Measurements from ENCODE around the gene MYH7B.
A peak's percentile ranks its signal among the peaks of the same experiment; 100 is the strongest.

Gene MYH7B

GRCh38 chr20:34955231-34956040 is at the start of gene MYH7B, which contains the start of gene GSS:
Gene MYH7B, plus strand, starts transcription at chr20:34955868. Its CDS starts 22,138 bp downstream, at chr20:34978006.
Gene GSS, minus strand, starts transcription at chr20:34955806. Its CDS starts 3,954 bp downstream, at chr20:34951852.
- peak; percentile 96 for DNase-seq

GRCh38 chr20:34907616-34908469 is 47.8 kb upstream of the MYH7B start:
- no peak for DNase-seq

GRCh38 chr20:34915131-34915530 is 40.5 kb upstream of the MYH7B start:
- no peak for DNase-seq

- DNase-seq: no peak
Measured at GRCh38 chr20:34915749-34916455, 39.8 kb upstream of the MYH7B start.

GRCh38 chr20:34916774-34917354 is 38.8 kb upstream of the MYH7B start:
- no peak for DNase-seq

- no peak for DNase-seq
Measured at GRCh38 chr20:34920055-34920454, 35.6 kb upstream of the MYH7B start.

- DNase-seq: no peak
Measured at GRCh38 chr20:34921436-34921835, 34.2 kb upstream of the MYH7B start.

GRCh38 chr20:34922654-34923381 is 32.9 kb upstream of the MYH7B start:
- no peak for DNase-seq

GRCh38 chr20:34923414-34923813 is 32.3 kb upstream of the MYH7B start:
- DNase-seq: no peak

GRCh38 chr20:34925341-34925740 is 30.3 kb upstream of the MYH7B start:
- no peak for DNase-seq

GRCh38 chr20:34925981-34926380 is 29.7 kb upstream of the MYH7B start:
- DNase-seq: no peak

GRCh38 chr20:34926581-34926980 is 29.1 kb upstream of the MYH7B start:
- no peak for DNase-seq

GRCh38 chr20:34927736-34928135 is 27.9 kb upstream of the MYH7B start:
- no peak for DNase-seq

GRCh38 chr20:34928411-34928810 is 27.3 kb upstream of the MYH7B start:
- DNase-seq: no peak

- DNase-seq: no peak
Measured at GRCh38 chr20:34931771-34932170, 23.9 kb upstream of the MYH7B start.

GRCh38 chr20:34938466-34939163 is 17.1 kb upstream of the MYH7B start:
- DNase-seq: no peak

- no peak for DNase-seq
Measured at GRCh38 chr20:34940081-34940481, 15.6 kb upstream of the MYH7B start.

GRCh38 chr20:34941226-34941625 is 14.4 kb upstream of the MYH7B start:
- DNase-seq: no peak

- DNase-seq: no peak
Measured at GRCh38 chr20:34942301-34942700, 13.4 kb upstream of the MYH7B start.

- no peak for DNase-seq
Measured at GRCh38 chr20:34943808-34944567, 11.7 kb upstream of the MYH7B start.

All from NCI-H510A (cell line).